ENCODE results near the gene TMEM215.

DNA sequence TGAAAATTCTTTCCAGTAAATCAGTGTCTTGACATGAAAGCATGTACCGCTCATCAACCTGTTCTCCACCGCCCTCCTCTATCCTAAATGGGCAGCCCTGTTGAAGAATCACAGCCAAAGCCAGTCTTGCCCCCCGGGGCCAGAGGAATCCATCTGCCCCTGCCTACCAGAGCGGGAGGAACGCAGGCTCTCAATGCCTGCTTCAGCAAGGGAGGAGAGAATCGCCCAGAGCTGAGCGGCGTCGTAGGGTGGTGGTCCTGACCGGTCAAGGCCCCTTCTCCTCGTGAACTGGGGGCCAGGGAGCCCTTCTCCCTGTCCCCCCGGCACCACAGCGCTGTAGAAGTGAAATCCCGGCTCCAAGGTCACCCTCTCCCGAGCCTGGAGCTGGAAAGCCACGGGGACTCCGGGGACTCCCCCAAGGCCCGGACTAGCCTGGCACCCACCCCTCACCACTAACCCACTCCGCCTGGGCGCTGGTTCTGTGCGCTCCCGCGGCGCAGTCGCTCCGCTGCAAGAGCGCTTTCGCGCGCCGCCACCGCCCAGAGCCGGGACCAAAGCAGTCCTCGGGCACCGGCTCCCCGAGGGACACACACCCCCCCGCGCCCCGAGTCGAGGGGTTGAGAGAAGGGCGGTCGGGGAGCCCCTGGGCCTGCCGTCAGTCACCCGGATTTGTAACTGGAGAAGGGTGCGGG lies 718 bp upstream of the TMEM215 start:
- TF ChIP-seq, protein P1, sequence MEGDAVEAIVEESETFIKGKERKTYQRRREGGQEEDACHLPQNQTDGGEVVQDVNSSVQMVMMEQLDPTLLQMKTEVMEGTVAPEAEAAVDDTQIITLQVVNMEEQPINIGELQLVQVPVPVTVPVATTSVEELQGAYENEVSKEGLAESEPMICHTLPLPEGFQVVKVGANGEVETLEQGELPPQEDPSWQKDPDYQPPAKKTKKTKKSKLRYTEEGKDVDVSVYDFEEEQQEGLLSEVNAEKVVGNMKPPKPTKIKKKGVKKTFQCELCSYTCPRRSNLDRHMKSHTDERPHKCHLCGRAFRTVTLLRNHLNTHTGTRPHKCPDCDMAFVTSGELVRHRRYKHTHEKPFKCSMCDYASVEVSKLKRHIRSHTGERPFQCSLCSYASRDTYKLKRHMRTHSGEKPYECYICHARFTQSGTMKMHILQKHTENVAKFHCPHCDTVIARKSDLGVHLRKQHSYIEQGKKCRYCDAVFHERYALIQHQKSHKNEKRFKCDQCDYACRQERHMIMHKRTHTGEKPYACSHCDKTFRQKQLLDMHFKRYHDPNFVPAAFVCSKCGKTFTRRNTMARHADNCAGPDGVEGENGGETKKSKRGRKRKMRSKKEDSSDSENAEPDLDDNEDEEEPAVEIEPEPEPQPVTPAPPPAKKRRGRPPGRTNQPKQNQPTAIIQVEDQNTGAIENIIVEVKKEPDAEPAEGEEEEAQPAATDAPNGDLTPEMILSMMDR (optimal IDR thresholded peaks at IDR 0.05 in 1 of 3, IDR thresholded peaks at IDR 0.05 in 1 of 3, conservative IDR thresholded peaks at IDR 0.05 in 1 of 3; ENCODE audit: extremely low read depth in 1 of 3, insufficient read depth in 2 of 3, low read length in 3 of 3): no peak
- no peak for TF ChIP-seq EZH2 (IDR thresholded peaks at IDR 0.05; ENCODE audit: low read length)
